ENCODE measurements around the gene TET2. TPM values are rescaled to one million over a fixed set of nuclear protein-coding genes. Genes with fewer than 3 reads are reported as not detected.

Gene TET2
- total RNA-seq, 1 donor from 2014 or later, result 42.1 TPM

DNA sequence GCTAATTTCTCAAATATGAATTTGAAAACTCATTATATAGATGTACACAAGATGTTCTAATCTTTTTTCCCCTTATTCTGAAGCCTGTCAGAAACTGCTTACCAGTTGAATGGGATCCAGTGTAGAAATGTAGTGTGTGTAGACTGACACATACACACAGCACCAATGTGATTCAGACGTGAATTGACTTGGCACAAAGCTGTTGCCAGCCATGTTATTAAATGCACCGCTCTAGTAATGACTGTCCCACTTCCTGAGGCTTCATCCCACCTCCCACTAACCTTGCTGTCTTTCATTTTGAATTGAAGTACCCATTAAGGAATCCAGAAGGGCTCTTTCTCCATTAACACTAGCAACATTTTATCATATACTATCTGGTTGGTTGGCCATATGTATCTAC, 180.5 kb downstream of the TET2 start:
- DNase-seq (ENCODE audit: low spot score in 2 of 2, unreplicated experiment in 2 of 2), result no peak
- H3K4me1 Mint-ChIP-seq, result no peaks in the 10 kb centered on the region
- H3K36me3 Mint-ChIP-seq, result no peaks in the 10 kb centered on the region
- no peaks in the 10 kb centered on the region for H3K27me3 Mint-ChIP-seq (ENCODE audit: low read depth)
- no peaks in the 10 kb centered on the region for H3K9me3 Mint-ChIP-seq
- no peak overlapping the region for H3K4me3 Mint-ChIP-seq
- TF ChIP-seq, protein P1, sequence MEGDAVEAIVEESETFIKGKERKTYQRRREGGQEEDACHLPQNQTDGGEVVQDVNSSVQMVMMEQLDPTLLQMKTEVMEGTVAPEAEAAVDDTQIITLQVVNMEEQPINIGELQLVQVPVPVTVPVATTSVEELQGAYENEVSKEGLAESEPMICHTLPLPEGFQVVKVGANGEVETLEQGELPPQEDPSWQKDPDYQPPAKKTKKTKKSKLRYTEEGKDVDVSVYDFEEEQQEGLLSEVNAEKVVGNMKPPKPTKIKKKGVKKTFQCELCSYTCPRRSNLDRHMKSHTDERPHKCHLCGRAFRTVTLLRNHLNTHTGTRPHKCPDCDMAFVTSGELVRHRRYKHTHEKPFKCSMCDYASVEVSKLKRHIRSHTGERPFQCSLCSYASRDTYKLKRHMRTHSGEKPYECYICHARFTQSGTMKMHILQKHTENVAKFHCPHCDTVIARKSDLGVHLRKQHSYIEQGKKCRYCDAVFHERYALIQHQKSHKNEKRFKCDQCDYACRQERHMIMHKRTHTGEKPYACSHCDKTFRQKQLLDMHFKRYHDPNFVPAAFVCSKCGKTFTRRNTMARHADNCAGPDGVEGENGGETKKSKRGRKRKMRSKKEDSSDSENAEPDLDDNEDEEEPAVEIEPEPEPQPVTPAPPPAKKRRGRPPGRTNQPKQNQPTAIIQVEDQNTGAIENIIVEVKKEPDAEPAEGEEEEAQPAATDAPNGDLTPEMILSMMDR (IDR thresholded peaks at IDR 0.05; ENCODE audit: unreplicated experiment), result no peak
- H3K27ac Mint-ChIP-seq, result no peak overlapping the region

- Mint-ChIP-seq H3K27me3 (ENCODE audit: low read depth) (no peaks in the 10 kb centered on the region), H3K4me3 (no peak overlapping the region), H3K36me3 (no peaks in the 10 kb centered on the region), H3K4me1 (no peaks in the 10 kb centered on the region), H3K9me3 (no peaks in the 10 kb centered on the region), H3K27ac (no peak overlapping the region)
- TF ChIP-seq, protein P1 (IDR thresholded peaks at IDR 0.05; ENCODE audit: unreplicated experiment), result no peak
- DNase-seq (ENCODE audit: low spot score in 2 of 2, unreplicated experiment in 2 of 2), result no peak
These were observed 181.3 kb downstream of the TET2 start for GRCh38 chr4:105327956-105328355.

DNA sequence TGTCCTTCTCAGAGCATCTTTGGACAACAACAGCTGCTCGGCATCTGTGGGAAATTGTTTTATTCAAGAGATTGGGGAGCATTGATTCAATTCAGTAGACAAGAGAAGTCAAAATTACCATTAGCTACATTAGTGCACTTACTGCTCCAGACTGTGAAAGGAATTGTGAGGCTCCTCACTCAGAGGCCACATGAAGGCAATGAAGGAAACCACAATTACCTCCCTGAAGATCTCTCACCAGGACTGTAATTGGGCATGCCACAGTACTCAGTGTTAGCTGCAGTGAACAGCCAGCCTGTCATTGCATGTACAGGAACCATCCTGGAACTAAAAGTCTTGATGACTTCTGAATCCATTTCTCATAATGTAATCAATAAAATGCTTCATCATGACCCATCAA, 182.4 kb downstream of the TET2 start:
- Mint-ChIP-seq H3K36me3 (no peaks in the 10 kb centered on the region), H3K27ac (no peak overlapping the region), H3K4me3 (no peak overlapping the region), H3K27me3 (ENCODE audit: low read depth) (no peaks in the 10 kb centered on the region), H3K4me1 (no peaks in the 10 kb centered on the region), H3K9me3 (no peaks in the 10 kb centered on the region)
- DNase-seq (ENCODE audit: low spot score in 2 of 2, unreplicated experiment in 2 of 2), result no peak
- TF ChIP-seq, protein P1 (IDR thresholded peaks at IDR 0.05; ENCODE audit: unreplicated experiment), result no peak

Measured in mesothelial cell of epicardium (in vitro differentiated cells).